RWPE2 (cell line): Measurements from ENCODE around the gene ZNF628.

ENCODE experiments used
- ATAC-seq: fragments of 200-7000 bp; cut with Tn5 transposase; 3 replicates; pipeline ENCODE4 v1.9.1; 2021; ENCODE audit warnings: low read depth
- DNase-seq: peaks from one replicate; pipeline ENCODE4 v3.0.0-alpha.2; 2020; ENCODE audit warnings: low spot score
- H3K27ac ChIP-seq: fragments of 450-650 bp; 2 replicates; pipeline ENCODE4 v1.5.1; 2017; ENCODE audit warnings: mild to moderate bottlenecking; ENCODE audit not compliant: poor library complexity, severe bottlenecking
- H3K27me3 ChIP-seq: fragments of 250-450 bp; sonication (Bioruptor Pico); 2 replicates; pipeline ENCODE4 v1.5.1; 2021; ENCODE audit warnings: mild to moderate bottlenecking, moderate library complexity; ENCODE audit not compliant: insufficient read depth, poor library complexity, severe bottlenecking
- H3K36me3 ChIP-seq: fragments of 250-450 bp; sonication (Bioruptor Pico); 2 replicates; pipeline ENCODE4 v1.5.1; 2020; ENCODE audit warnings: low read depth, mild to moderate bottlenecking, moderate library complexity
- H3K4me1 ChIP-seq: fragments of 250-450 bp; sonication (Bioruptor Pico); 2 replicates; pipeline ENCODE4 v1.5.1; 2021; ENCODE audit warnings: mild to moderate bottlenecking, moderate library complexity; ENCODE audit not compliant: insufficient read depth, poor library complexity, severe bottlenecking
- H3K4me3 ChIP-seq: fragments of 250-450 bp; sonication (Bioruptor Pico); 2 replicates; pipeline ENCODE4 v1.5.1; 2021; ENCODE audit warnings: mild to moderate bottlenecking, moderate library complexity; ENCODE audit not compliant: severe bottlenecking
- H3K9me3 ChIP-seq: fragments of 250-450 bp; sonication (Bioruptor Pico); 2 replicates; pipeline ENCODE4 v1.5.1; 2021; ENCODE audit warnings: mild to moderate bottlenecking, moderate library complexity; ENCODE audit not compliant: severe bottlenecking
- TF ChIP-seq, protein P1 (sequence below): fragments of 450-650 bp; IDR thresholded peaks from one replicate; pipeline ENCODE4 v1.5.1; 2017; ENCODE audit warnings: mild to moderate bottlenecking, moderate library complexity; ENCODE audit not compliant: poor library complexity, severe bottlenecking

The ZNF628 gene

DNA sequence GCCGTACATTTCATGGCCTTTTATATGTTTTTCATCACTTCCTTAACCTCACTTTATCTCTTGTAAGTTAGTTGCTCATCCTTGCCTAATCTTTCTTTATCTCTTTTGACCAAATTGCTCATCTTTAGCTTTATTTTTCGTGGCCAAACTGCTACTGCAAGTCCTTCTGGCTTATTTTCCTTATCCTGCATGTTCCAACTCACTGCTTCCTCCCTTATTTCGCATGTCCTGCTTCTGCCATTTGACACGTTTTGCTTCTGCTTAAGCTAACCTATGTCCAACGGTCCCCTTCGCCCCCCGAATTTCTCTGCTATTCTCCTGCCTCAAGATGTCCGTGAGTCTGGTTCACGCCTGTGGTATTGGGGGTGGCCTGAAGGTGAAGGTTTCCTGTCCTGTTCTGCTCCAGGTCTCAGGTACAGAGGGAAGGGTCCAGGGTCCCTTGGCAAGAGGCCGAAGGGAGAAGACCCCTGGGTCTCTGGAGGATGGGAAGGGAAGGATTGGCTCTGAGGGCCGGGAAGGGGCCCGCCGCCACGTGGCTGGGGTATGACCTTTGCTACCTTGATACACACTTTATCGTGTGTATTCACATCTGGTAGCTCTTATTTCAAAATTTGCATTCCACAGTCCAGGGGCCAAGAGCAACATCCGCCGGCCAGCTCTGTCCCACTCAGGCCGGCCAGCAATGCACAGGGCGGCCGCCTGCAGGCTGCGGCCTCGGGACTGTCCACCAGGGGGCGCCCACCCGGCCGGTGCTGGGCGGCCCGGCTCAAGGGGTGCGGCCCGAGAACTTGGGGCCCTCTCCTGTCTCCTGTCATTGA, 9.0 kb upstream of the ZNF628 start:
- Histone ChIP-seq H3K4me3 (no peak overlapping the region), H3K27me3 (no peaks in the 10 kb centered on the region), H3K4me1 (no peaks in the 10 kb centered on the region), H3K36me3 (no peaks in the 10 kb centered on the region), H3K27ac (no peak overlapping the region), H3K9me3 (no peaks in the 10 kb centered on the region)
- peak; percentile 75 for ATAC-seq
- TF ChIP-seq, protein P1, sequence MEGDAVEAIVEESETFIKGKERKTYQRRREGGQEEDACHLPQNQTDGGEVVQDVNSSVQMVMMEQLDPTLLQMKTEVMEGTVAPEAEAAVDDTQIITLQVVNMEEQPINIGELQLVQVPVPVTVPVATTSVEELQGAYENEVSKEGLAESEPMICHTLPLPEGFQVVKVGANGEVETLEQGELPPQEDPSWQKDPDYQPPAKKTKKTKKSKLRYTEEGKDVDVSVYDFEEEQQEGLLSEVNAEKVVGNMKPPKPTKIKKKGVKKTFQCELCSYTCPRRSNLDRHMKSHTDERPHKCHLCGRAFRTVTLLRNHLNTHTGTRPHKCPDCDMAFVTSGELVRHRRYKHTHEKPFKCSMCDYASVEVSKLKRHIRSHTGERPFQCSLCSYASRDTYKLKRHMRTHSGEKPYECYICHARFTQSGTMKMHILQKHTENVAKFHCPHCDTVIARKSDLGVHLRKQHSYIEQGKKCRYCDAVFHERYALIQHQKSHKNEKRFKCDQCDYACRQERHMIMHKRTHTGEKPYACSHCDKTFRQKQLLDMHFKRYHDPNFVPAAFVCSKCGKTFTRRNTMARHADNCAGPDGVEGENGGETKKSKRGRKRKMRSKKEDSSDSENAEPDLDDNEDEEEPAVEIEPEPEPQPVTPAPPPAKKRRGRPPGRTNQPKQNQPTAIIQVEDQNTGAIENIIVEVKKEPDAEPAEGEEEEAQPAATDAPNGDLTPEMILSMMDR, result peak; percentile 97
- DNase-seq, result no peak

DNA sequence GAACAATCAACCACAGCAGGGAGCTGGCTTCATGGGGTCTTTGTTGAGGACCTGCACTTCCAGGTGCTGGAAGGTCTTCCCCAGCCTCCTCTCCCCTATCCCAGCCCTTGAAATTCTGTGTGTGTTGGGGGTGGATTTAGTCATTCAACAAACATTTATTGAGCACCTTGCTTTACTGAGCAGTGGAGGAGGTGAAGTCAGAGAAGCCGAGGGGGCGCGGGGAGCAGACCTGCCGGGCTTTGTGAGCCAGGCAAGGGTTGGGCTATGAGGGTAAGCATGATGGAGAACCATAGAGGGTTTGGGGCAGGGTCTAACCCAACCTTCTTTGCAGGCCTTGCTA, 8.4 kb upstream of the ZNF628 start:
- Histone ChIP-seq H3K27me3 (no peaks in the 10 kb centered on the region), H3K4me1 (no peaks in the 10 kb centered on the region), H3K36me3 (no peaks in the 10 kb centered on the region), H3K9me3 (no peaks in the 10 kb centered on the region), H3K4me3 (no peak overlapping the region), H3K27ac (no peak overlapping the region)
- DNase-seq, result no peak
- TF ChIP-seq, protein P1, result peak; percentile 77
- ATAC-seq, result peak; percentile 13; the same call in 2 of the 3 replicates

DNA sequence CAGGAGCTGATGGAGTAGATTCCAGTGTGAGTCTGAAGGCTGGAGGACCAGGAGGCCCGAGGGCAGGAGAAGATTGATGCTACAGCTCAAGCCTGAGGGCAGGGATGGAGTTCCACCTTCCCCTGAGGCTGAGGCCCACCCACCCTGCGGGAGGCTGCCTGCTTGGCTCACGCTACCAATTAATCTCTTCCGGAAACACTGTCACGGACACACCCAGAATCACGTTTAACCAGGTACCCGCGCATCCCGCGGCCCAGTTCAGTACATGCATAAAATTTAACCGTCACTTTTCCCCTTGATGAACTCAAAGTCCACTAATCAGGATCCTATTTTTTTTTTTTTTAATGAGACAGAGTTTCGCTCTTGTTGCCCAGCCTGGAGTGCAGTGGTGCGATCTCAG, 5.2 kb upstream of the ZNF628 start:
- peaks cover 5% of the 10 kb centered on the region for H3K4me1 ChIP-seq
- TF ChIP-seq, protein P1, result no peak
- no peak for DNase-seq
- H3K27ac ChIP-seq, result no peak overlapping the region
- no peak overlapping the region for H3K4me3 ChIP-seq
- no peaks in the 10 kb centered on the region for H3K27me3 ChIP-seq
- ATAC-seq, result no peak
- no peaks in the 10 kb centered on the region for H3K36me3 ChIP-seq
- H3K9me3 ChIP-seq, result no peaks in the 10 kb centered on the region

DNA sequence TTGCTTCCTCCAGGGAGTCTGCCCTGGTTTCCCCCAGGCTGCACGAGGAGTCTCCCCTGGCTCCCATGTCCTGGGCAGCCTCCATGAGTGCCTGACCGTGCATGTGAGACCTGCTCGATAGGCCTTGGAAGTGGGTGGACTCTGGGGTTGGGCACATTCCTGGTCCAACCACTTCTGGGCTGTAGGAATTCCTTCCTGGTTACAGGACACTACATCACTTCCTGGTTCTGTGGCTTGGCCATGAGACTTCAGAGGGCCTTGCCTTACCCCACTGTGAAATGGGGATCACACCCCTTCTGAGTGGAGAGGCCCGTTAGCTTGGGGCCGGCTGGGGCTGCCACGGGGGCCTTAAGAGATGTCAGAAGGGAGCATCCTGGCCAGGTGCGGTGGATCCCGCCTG, 4.0 kb upstream of the ZNF628 start:
- ATAC-seq, result peak; percentile 57; the same call in 2 of the 3 replicates
- no peaks in the 10 kb centered on the region for H3K36me3 ChIP-seq
- H3K9me3 ChIP-seq, result no peaks in the 10 kb centered on the region
- peaks cover 5% of the 10 kb centered on the region for H3K4me1 ChIP-seq
- no peak overlapping the region for H3K27ac ChIP-seq
- no peak overlapping the region for H3K4me3 ChIP-seq
- H3K27me3 ChIP-seq, result no peaks in the 10 kb centered on the region
- DNase-seq, result no peak
- TF ChIP-seq, protein P1, result no peak

DNA sequence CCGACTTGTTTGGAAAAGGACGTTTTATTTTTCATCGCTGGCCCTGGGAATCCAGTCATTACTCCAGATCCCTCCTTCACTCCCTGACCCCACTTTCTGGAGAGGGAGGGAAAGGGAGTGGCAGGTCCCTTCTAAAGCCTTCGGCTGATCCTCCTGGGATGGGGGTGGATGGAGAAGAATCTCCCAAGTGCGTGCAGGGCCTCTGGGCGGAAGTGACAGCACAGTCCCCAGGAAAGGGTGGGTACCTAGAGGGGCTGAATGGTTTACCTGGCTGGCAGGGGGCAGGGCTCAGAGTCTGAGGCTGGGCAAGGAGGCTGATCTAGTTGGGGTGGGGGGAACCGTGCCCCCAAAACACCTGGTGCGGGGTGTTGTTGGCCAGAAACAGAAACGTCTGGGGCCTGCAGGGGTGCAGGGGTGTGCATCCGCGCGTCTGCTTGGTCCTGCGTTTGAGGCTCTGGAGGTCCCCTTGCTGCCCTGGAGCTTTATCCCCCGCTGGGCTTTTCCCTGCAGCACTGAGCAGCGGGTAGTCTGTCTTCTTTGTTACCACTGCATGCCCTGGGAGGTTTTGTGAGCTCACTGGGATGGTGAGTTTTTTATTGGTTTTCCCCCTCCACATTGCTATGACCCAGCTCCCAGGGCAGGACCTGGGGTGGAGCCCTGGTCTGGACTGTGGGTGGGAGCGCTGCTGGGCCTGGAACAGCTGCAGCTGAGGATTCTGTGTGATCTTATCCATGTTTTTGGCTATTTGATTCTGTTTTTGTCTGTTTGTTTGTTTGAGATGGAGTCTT, 3.0 kb upstream of the ZNF628 start:
- ATAC-seq, result no peak
- Histone ChIP-seq H3K36me3 (no peaks in the 10 kb centered on the region), H3K9me3 (no peaks in the 10 kb centered on the region), H3K27me3 (no peaks in the 10 kb centered on the region), H3K27ac (peak overlapping the region; percentile 77), H3K4me3 (no peak overlapping the region), H3K4me1 (peaks cover 9% of the 10 kb centered on the region)
- DNase-seq, result no peak
- TF ChIP-seq, protein P1, result no peak
